Kidney epithelial cell (primary cell): Measurements from ENCODE around the gene UNC13D. TPM values are rescaled to one million over a fixed set of nuclear protein-coding genes. Genes with fewer than 3 reads are reported as not detected.
A peak's percentile ranks its signal among the peaks of the same experiment; 100 is the strongest.

Experiments used
- DNase-seq: peaks from one replicate; pipeline ENCODE4 v3.0.0-alpha.2; 2010; ENCODE audit warnings: low read depth
- H3K27me3 ChIP-seq: 2 replicates; pipeline ENCODE4 v1.6.0; 2011; ENCODE audit warnings: low read length; ENCODE audit not compliant: control insufficient read depth, insufficient read depth
- H3K36me3 ChIP-seq: 2 replicates; pipeline ENCODE4 v1.5.1; 2011; ENCODE audit warnings: low read length; ENCODE audit not compliant: control insufficient read depth, insufficient read depth
- H3K4me3 ChIP-seq: 2 replicates; pipeline ENCODE4 v1.5.1; 2011; ENCODE audit warnings: low read depth, mild to moderate bottlenecking, control low read depth, low read length
- CTCF ChIP-seq: IDR thresholded peaks from 2 replicates; pipeline ENCODE4 v1.5.1; 2011; ENCODE audit warnings: mild to moderate bottlenecking, moderate library complexity, low read length, control low read depth, inconsistent platforms; ENCODE audit not compliant: insufficient read depth, poor library complexity, severe bottlenecking
- total RNA-seq: library from RNA; depleted of rRNA; stranded (reverse); fragments of >200 nt; gene quantifications from 2 replicates; pipeline ENCODE4 v1.2.3, GENCODE V29; 2015

The UNC13D gene
- total RNA-seq, 1 donor from 2014 or later: 14.0 TPM

GRCh38 chr17:75850928-75851692, 6.9 kb upstream of the UNC13D start:
- Histone ChIP-seq H3K36me3 (peaks cover 5% of the 10 kb centered on the region), H3K27me3 (no peaks in the 10 kb centered on the region), H3K4me3 (no peak overlapping the region)
- DNase-seq: no peak
- TF ChIP-seq CTCF: no peak

DNA sequence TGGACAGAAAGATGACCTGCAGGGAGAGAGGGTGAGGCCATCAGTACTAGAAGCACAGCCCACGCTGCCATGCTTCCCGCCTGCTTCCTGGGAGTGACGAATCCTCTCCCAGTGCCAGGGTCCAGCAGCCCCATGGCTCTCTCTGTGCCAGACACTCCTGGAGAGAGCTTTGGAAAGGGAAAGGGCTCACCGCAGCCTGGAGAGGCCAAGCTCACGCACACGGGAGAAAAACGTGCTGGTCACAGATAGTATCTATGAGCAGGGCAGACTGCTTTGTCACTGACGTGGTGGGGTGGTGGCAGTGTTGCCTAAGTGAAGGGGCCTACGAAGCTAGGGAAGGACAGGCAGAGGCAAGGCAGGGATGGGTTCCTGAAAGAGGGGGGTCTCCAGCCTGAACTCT, 5.5 kb upstream of the UNC13D start:
- Histone ChIP-seq H3K4me3 (no peak overlapping the region), H3K36me3 (peaks cover 5% of the 10 kb centered on the region), H3K27me3 (no peaks in the 10 kb centered on the region)
- TF ChIP-seq CTCF: no peak
- no peak for DNase-seq

GRCh38 chr17:75849279-75849646, 5.1 kb upstream of the UNC13D start:
- Histone ChIP-seq H3K27me3 (no peaks in the 10 kb centered on the region), H3K36me3 (peaks cover 5% of the 10 kb centered on the region), H3K4me3 (no peak overlapping the region)
- no peak for DNase-seq
- no peak for TF ChIP-seq CTCF

DNA sequence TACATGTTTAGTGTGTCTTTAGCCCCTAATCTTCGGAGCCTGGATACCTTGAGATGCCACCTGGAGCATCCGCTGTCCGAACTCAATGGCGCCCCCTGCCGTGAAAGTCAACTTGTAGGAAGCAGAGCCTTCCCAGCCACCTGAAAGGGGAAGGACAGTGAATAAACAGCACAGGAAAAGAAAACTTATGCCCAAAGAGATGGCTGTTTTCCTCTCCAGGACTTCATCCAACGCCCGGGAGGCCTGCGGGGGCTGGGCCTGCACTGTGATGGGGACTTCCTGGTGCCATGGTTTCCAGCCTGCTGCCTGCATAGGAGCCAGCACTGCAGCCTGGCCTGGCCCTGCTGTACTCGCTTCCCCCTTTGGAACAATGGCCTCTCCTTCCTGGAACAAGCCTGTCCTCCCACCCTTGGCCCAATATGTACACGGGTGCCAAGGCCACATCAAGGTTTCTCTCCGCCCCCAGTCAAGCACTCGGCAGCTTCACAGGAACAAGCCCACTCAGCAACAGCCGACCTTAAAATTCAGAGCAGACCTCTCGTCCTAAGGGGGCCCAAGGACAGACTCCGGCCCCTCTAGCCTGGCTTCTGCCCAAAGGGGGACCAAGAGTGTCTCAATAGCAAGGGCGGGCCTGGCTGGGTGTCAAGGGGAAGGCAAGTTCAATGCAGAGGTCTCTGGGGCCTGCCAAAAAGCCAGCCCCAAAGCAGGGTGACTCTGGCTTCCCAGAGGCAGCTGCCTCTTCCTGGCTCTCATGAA, 4.5 kb upstream of the UNC13D start:
- TF ChIP-seq CTCF: peak; percentile 78
- no peak for DNase-seq
- Histone ChIP-seq H3K27me3 (no peaks in the 10 kb centered on the region), H3K36me3 (peaks cover 5% of the 10 kb centered on the region), H3K4me3 (no peak overlapping the region)

DNA sequence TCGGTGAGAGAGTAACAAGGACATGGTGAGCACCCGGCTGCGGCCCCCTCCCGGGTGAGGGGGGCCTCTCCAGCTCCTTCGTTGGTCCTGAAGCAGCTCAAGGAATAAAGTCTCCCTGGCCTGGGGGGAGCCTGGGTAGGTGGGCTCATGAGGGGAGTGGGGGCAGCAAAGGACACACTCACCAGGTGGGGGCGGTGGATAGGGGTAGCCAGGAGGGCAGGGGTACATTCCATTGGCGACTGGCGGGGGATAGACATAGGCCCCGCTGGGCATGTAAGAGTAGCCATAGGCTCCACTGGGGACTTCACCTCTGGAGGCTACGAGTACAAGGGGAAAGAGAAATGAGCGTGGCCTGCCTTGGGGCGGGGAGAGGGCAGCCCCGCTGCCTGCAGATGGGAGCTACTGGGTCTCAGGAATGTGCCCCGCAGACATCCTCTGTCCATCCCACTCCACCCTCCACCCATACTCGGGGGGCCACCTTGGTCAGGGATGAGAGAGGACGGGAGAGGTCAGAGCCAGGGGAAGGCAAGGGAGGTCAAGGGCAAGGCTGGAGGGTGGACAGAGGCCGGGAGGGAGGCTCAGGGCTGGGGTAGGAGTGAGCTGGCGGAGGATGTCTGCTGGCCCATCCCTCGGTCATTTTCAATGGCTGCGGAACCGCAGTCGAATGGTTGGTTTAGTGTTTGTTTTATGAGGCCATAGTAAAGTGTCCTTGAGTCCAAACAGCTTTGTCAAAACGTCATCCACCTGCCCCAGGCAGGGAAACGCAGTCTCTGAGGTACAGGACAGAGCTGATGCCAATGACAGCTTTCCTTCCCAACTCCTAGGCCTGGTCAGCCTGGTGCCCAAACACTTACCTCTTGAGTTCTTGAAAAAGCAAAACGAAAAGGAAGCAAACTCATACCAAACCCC, 3.7 kb upstream of the UNC13D start:
- Histone ChIP-seq H3K36me3 (peaks cover 5% of the 10 kb centered on the region), H3K27me3 (no peaks in the 10 kb centered on the region), H3K4me3 (no peak overlapping the region)
- no peak for TF ChIP-seq CTCF
- no peak for DNase-seq
